PFSK-1 (cell line): ENCODE results near the gene ZNF793.

Experiments
- FOXP2 ChIP-seq: optimal IDR thresholded peaks from 2 replicates; pipeline ENCODE3; 2011; ENCODE audit warnings: borderline replicate concordance, control low read depth, inconsistent platforms; ENCODE audit not compliant: insufficient read depth; ENCODE audit errors: extremely low read length, extremely low read depth
- POLR2AphosphoS5 ChIP-seq: IDR thresholded peaks from 2 replicates; pipeline ENCODE4 v1.6.1; 2012; ENCODE audit warnings: low read depth, mild to moderate bottlenecking, control low read depth, low read length, moderate library complexity
- REST ChIP-seq, 2 experiments: IDR thresholded peaks; 2 replicates each; pipeline versions ENCODE4 v1.6.1 to v1.8.0; 2011 to 2012; ENCODE audit warnings: low read depth in 2 of 2, low read length in 2 of 2, control low read depth in 1 of 2, inconsistent platforms in 1 of 2, mild to moderate bottlenecking in 1 of 2, moderate library complexity in 1 of 2; ENCODE audit not compliant: insufficient read depth in 1 of 2
- SIN3A ChIP-seq: IDR thresholded peaks from 2 replicates; pipeline ENCODE4 v1.6.1; 2012; ENCODE audit warnings: mild to moderate bottlenecking, low read length, moderate library complexity, borderline replicate concordance; ENCODE audit not compliant: insufficient read depth
- TAF1 ChIP-seq: IDR thresholded peaks from 2 replicates; pipeline ENCODE4 v1.6.1; 2012; ENCODE audit warnings: low read length, control low read depth, borderline replicate concordance; ENCODE audit not compliant: insufficient read depth

The ZNF793 gene

GRCh38 chr19:37537391-37537947 is 30.7 kb downstream of the ZNF793 start:
- TF ChIP-seq SIN3A (no peak), POLR2AphosphoS5 (no peak), TAF1 (no peak), REST (IDR thresholded peaks at IDR 0.05; ENCODE audit: insufficient read depth in 1 of 2, low read depth in 2 of 2, low read length in 2 of 2) (no peak), FOXP2 (no peak)

- no peak for TF ChIP-seq FOXP2
- no peak for TF ChIP-seq POLR2AphosphoS5
- no peak for TF ChIP-seq SIN3A
- TF ChIP-seq REST (IDR thresholded peaks at IDR 0.05; ENCODE audit: insufficient read depth in 1 of 2, low read depth in 2 of 2, low read length in 2 of 2) = no peak
- no peak for TF ChIP-seq TAF1
Measured at GRCh38 chr19:37551129-37551993, 44.6 kb downstream of the ZNF793 start.

GRCh38 chr19:37563518-37563917 is 56.8 kb downstream of the ZNF793 start:
- TF ChIP-seq REST (IDR thresholded peaks at IDR 0.05; ENCODE audit: insufficient read depth in 1 of 2, low read depth in 2 of 2, low read length in 2 of 2) (no peak), SIN3A (no peak), TAF1 (no peak), POLR2AphosphoS5 (no peak), FOXP2 (no peak)

DNA sequence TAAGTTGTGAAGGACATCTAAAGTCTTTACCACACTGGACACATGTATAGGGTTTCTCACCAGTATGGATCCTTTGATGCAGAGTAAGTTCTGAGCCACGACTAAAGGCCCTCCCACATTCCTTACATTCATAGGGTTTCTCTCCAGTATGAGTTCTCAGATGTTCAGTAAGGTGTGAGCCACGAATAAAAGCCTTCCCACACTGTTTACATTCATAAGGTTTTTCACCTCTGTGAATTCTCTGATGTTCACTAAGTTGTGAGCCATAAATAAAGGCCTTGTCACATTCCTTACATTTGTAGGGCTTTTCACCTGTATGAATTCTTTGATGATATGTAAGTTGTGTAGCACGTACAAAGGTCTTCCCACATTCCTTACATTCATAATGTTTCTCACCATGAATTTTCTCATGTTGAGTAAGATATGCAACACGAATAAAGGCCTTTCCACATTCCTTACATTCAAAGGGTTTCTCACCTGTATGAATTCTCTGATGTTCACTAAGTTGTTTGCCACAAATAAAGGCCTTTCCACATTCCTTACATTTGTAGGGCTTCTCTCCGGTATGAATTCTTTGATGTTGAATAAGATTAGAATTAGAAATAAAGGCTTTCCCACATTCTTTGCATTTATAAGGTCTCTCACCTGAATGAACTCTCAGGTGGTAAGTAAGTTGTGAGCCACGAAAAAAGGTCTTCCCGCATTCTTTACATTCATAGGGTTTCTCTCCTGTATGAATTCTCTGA is 58.1 kb downstream of the ZNF793 start:
- TF ChIP-seq SIN3A (no peak), POLR2AphosphoS5 (no peak), REST (IDR thresholded peaks at IDR 0.05; ENCODE audit: insufficient read depth in 1 of 2, low read depth in 2 of 2, low read length in 2 of 2) (no peak), FOXP2 (no peak), TAF1 (no peak)
